ENCODE results near the gene LATS2. TPM values are rescaled to one million over a fixed set of nuclear protein-coding genes. Genes with fewer than 3 reads are reported as not detected.

Gene LATS2
- total and polyA plus RNA-seq, 2 of the 8 experiments (the other 6 are each of a cell fraction or from before 2014, with no cell fraction given), result 8.3 to 26.2 TPM

- TF ChIP-seq CHD1 (IDR thresholded peaks at IDR 0.05; ENCODE audit: low read depth, low read length), result no peak
Measured at GRCh38 chr13:21060338-21061028, 903 bp downstream of the LATS2 start (continued).
